HG02642 (cell line): ENCODE results near the gene TRMT1L.

ENCODE experiments used
- ATAC-seq: cut with Tn5 transposase; IDR thresholded peaks from one replicate; pipeline ENCODE4 v1.9.1; 2021; ENCODE audit warnings: mild to moderate bottlenecking; ENCODE audit not compliant: unreplicated experiment, poor library complexity

The TRMT1L gene

GRCh38 chr1:185137896-185138545 is 18.7 kb downstream of the TRMT1L start:
- ATAC-seq = no peak

- no peak for ATAC-seq
These were observed 24.2 kb downstream of the TRMT1L start for GRCh38 chr1:185132534-185132933.

DNA sequence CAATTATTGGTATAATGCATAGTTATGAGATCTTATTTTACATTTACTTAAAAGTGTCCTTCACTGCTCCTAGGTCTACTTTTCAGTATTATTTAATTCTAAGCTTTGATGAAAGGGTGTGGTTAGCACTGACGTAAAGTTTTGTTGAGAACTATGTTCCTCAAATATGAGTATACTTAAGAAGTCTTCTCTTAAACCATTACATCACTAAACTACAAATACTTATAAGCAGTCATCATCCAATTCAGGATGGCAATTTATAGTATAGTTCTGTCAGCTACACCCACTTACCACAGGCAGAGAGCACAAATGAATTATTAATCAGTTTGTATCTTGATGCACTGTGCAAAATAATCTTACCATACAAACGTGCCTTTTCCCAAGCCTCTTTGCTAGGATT is 27.0 kb downstream of the TRMT1L start:
- no peak for ATAC-seq

- ATAC-seq = no peak
These were observed 44.4 kb downstream of the TRMT1L start for GRCh38 chr1:185112356-185112755.

DNA sequence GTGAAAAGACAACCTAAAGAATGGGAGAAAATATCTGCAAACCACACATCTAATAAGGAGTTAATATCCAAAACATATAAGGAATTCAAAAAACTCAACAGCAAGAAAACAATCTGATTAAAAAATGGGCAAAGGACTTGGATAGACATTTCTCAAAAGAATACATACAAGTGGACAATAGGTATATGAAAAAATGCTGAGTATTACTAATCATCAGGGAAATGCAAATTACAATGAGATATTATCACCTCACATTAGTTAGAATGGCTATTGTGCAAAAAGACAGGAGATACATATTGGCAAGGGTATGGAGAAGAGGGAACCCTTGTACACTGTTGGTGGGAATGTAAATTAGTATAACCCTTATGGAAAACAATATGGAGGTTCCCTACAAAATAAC is 44.9 kb downstream of the TRMT1L start:
- ATAC-seq = no peak

GRCh38 chr1:185110145-185110544 is 46.6 kb downstream of the TRMT1L start:
- ATAC-seq = no peak

DNA sequence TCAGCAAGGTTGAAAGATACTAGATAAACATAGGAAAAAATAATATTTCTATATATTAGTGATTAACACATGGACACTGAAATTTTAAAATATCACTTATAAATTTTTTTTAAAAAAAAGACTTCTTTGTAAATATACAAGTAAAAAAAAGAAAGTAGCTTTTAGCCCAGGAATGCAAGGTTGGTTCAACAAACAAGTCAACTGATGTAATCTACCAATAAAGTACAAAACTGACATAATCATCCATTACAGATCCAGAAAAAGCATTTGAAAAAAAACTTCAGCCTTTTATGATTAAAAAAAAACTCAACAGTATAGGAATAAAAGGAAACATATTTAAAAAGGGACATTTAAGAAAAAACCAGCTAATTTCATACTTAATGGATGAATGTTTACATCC is 48.4 kb downstream of the TRMT1L start:
- ATAC-seq = no peak

DNA sequence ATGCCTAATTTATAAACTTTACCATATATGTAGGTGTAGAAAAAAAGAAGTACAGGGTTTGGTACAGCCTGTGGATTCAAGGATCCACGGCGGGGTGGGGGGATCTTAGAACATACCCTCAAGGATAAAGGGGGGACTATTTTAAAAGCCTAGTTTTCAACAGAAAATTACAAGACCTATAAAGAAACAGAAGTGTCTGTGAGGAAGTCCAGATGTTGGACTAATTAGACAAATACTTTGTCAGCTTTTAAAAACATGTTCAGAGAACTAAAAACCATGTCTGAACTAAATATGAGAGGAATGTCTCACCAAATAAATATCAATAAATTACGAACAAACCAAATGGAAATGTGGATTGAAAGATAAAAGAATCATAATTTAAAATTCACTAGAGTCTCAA is 51.6 kb downstream of the TRMT1L start:
- ATAC-seq = no peak

DNA sequence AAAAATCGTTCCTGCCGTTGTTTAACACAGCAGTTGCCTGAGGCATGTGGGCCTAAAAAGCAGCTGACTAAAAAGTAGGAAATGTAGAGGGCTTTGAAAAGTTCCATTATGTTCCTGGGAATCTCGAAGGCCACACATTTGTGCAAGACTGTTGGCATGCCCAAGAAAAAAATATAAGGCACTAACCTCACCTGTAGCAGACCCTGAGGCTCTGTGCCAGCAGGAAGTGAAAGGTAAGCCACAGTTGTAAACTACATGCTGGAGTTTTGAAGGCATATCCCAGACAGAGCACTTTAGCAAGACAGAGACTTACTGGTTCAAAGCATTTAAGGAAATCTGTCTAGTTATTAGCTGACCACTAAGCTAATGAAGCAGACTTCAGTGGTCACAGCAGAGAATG is 52.7 kb downstream of the TRMT1L start:
- ATAC-seq = no peak

- no peak for ATAC-seq
These were observed 60.2 kb downstream of the TRMT1L start for GRCh38 chr1:185096531-185096930.

- no peak for ATAC-seq
These were observed 62.0 kb downstream of the TRMT1L start for GRCh38 chr1:185094761-185095160.

DNA sequence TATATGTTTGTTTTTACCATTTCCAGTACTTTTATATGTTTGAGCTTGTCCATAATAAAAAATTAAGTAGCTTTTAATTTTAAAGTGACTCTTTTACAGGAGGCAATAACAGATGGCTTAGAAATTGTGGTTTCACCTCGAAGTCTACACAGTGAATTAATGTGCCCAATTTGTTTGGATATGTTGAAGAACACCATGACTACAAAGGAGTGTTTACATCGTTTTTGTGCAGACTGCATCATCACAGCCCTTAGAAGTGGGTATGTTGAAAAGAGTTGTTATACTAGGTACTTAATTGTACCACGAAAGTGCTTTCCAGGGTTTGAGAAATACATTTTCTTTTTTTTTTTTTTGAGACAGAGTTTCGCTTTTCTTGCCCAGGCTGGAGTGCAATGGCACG is 65.3 kb downstream of the TRMT1L start:
- no peak for ATAC-seq

DNA sequence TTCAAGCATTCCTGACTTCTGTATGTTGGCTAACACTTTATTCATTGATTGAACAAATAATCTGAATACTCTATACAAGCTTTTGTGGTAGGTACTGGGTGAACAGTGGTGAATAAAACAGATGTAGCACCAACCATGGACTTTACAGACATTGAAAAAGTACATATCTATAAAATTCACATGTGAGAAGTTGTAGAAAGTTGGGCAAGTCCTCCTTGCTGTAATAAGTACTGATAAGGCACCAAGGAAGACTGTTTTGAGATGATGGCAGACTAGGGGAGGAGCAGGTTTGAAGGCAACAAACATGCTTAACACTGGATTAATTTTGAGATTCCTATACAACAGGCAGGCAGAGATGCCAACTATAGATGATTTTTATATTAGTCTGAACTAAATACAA is 69.0 kb downstream of the TRMT1L start:
- ATAC-seq = no peak

GRCh38 chr1:185087101-185087500 is 69.7 kb downstream of the TRMT1L start:
- no peak for ATAC-seq

GRCh38 chr1:185083818-185084217 is 72.9 kb downstream of the TRMT1L start:
- ATAC-seq = no peak

- ATAC-seq = no peak
These were observed 76.3 kb downstream of the TRMT1L start for GRCh38 chr1:185080422-185080821.

DNA sequence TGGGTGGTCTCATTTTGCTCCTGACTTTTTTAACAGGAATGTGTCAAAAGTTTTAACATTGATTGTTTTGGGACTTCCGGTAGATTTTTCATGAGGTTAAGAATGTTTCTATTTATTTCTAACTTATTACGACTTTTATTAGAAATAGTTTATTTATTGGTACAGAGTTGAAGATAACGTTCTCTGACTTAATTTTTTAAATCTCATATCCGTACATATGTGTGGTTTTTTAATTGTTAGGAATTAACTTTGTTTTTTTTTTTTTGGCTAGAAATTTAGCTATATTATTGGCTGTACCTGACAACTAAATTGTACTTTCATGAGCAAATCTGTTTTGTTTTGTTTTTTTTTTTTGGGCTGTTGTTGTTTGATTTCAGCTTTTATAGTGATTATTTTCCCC is 79.4 kb downstream of the TRMT1L start:
- ATAC-seq = no peak

GRCh38 chr1:185075476-185075875 is 81.3 kb downstream of the TRMT1L start:
- no peak for ATAC-seq

DNA sequence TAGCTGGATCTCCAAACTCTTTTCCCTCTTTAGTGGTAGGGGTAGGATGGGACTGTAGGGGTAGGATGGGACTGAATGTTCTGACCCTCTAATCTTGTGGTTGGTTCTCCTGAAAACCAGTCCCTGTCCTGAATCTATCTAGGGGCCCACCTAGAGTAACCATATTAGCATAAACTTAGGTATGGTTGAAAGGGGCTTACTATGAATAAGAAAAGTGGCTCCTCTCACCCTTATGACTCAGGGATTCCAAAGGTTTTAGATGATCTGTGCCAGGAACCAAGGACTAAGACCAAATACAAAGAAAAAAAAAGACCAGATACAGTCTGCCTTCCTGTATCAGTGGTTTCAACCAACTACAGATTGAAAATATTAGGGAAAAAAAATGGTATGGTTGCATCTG is 82.4 kb downstream of the TRMT1L start:
- no peak for ATAC-seq

GRCh38 chr1:185073725-185074124 is 83.0 kb downstream of the TRMT1L start:
- no peak for ATAC-seq

GRCh38 chr1:185070051-185070450 is 86.7 kb downstream of the TRMT1L start:
- ATAC-seq = no peak

DNA sequence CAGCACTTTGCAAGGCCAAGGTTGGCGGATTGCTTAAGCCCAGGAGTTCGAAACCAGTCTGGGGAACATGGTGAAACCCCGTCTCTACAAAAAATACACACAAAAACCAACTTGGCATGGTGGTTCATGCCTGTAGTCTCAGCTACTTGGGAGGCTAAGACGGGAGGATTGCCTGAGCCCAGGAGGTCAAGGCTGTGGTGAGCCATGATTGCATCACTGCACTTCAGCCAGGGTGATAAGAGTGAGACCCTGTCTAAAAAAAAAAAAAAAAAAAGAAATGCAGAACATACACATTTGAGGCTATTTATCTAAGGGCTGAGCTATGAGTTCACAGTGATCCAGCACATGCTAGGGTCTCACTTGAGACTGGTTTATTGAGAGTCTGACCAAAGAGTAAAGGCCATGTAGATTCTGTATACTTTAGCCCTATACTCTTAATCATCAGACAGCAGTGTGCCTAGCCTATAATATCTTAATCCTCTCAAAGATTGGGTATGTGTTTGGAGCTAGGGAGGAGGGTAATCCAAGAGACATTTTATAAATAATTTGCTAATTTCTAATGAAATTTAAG is 87.5 kb downstream of the TRMT1L start:
- ATAC-seq = no peak
